Measurements from ENCODE around the gene NINJ2. TPM values are rescaled to one million over a fixed set of nuclear protein-coding genes. Genes with fewer than 3 reads are reported as not detected.

Gene NINJ2
- total RNA-seq, 4 donors from 2014 or later = 2.2 to 14.9 (median 4.5) TPM

DNA sequence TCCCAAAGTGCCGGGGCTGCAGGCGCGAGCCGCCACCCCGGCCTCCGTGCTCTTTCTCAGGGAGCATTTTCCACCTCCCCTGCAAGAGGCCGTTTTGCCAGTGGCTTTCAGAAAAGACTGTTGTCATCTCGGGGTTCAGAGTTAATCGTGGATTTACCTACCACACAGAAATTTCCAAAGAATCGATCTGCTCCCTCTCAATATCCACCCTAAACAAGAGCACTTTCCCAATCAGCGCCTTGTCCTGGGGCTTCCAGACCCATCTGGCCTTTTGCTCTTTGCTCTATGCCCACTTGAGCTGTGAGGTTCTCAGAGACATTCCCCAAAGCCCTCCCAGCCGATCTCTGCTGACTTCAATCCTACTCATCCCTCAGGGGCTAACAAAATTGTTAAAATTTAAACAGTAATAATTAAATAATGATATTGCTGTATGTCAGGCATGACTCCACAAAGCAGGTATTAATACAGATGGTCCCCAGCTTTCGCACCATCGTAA, 86.6 kb downstream of the NINJ2 start:
- peak overlapping the region in 2 of 4 donors; percentile 17 to 52 for H3K4me3 ChIP-seq

DNA sequence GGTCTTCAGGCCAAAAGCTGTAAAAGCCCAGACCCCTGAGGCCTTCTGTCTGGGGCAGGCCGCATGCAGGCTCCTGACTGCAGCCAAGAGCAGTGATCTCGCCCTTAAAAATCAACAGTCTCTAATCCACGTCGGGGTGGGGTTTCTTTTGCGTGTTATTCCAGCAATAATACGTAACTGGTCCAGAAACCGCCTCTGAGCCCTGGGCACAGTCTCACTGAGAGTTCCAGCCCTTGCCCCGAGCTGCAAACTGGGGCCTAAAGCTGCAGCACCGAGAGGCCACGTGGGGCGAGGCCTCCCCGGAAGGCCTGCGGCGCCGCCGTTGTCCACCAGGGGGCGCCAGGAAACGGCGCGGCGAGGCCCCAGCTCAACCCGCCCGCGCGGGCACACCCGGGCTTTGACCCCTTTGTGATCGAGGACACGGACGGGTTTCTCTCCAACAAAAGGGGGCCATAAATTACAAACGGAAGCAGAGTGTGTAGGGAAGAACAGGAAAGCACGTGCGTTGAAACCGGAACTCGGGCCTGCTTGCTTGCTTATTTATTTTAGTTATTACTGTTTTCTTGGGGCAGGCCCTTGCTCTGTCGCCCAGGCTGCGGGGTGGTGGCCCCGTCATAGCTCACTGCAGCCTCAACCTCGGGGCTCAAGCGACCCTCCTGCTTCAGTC, 87.2 kb downstream of the NINJ2 start:
- DNase-seq = no peak
- Histone ChIP-seq H3K36me3 (no peaks in the 10 kb centered on the region), H3K9me3 (no peaks in the 10 kb centered on the region), H3K27me3 (no peaks in the 10 kb centered on the region), H3K27ac (peak overlapping the region; percentile 85 to 96 (median 92)), H3K4me3 (peak overlapping the region in 2 of 4 donors; percentile 17 to 52), H3K4me1 (peaks cover 29 to 87% (median 39%) of the 10 kb centered on the region in 3 donors)
- intact Hi-C loops (cut with DNase I) = loop anchor here (10.0 kb wide), 1 partner anchor 69 kb away; no protein-coding TSS in a partner anchor
- peak in 1 of 4 donors; percentile 21 for TF ChIP-seq POLR2A (IDR thresholded peaks at IDR 0.05)
- TF ChIP-seq, protein P1, sequence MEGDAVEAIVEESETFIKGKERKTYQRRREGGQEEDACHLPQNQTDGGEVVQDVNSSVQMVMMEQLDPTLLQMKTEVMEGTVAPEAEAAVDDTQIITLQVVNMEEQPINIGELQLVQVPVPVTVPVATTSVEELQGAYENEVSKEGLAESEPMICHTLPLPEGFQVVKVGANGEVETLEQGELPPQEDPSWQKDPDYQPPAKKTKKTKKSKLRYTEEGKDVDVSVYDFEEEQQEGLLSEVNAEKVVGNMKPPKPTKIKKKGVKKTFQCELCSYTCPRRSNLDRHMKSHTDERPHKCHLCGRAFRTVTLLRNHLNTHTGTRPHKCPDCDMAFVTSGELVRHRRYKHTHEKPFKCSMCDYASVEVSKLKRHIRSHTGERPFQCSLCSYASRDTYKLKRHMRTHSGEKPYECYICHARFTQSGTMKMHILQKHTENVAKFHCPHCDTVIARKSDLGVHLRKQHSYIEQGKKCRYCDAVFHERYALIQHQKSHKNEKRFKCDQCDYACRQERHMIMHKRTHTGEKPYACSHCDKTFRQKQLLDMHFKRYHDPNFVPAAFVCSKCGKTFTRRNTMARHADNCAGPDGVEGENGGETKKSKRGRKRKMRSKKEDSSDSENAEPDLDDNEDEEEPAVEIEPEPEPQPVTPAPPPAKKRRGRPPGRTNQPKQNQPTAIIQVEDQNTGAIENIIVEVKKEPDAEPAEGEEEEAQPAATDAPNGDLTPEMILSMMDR (IDR thresholded peaks at IDR 0.05) = peak; percentile 98 to 100 (median 100)
- WGBS, 2 donors = 4 to 6% methylated on average over 14 to 25 of the region's 39 CpGs

More for the DNA sequence above, 86.6 kb downstream of the NINJ2 start:
- peak overlapping the region; percentile 85 to 96 (median 92) for H3K27ac ChIP-seq
- TF ChIP-seq, protein P1 (IDR thresholded peaks at IDR 0.05) = no peak
- no peak for TF ChIP-seq POLR2A (IDR thresholded peaks at IDR 0.05)
- H3K36me3 ChIP-seq = no peaks in the 10 kb centered on the region
- no peak for DNase-seq
- no peaks in the 10 kb centered on the region for H3K9me3 ChIP-seq
- intact Hi-C loops (cut with DNase I) = loop anchor here (10.0 kb wide), 1 partner anchor 68 kb away; no protein-coding TSS in a partner anchor
- 86 to 90% methylated on average over 7 to 14 of the region's 14 CpGs for WGBS, 2 donors
- H3K4me1 ChIP-seq = peaks cover 25 to 81% (median 35%) of the 10 kb centered on the region in 3 donors
- no peaks in the 10 kb centered on the region for H3K27me3 ChIP-seq

DNA sequence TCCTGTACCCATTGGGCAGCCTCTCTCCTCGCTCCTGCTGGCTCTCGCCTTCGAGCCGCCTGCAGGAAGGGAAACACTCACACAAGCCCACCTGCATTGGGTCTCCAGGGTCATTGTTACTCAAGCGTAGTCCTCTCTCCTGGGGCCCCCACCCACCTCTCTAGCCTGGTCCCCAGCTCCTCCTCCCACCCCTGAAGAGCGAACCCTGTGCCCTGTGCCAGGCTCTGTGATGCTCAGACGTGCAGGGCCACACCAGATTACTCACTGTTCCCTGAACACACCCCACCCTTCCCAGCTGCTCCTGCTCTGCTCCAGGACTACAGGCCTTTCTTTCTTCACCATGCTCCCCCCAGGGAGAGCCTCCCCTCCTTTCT, 88.1 kb downstream of the NINJ2 start:
- Histone ChIP-seq H3K27me3 (no peaks in the 10 kb centered on the region), H3K9me3 (no peaks in the 10 kb centered on the region), H3K36me3 (no peaks in the 10 kb centered on the region), H3K4me3 (no peak overlapping the region), H3K4me1 (peaks cover 34 to 96% (median 42%) of the 10 kb centered on the region in 3 donors), H3K27ac (peak overlapping the region; percentile 85 to 96 (median 92))
- DNase-seq = no peak
- TF ChIP-seq, protein P1 (IDR thresholded peaks at IDR 0.05) = no peak
- TF ChIP-seq POLR2A (IDR thresholded peaks at IDR 0.05) = no peak
- intact Hi-C loops (cut with DNase I) = loop anchor here (10.0 kb wide), 1 partner anchor 70 kb away; no protein-coding TSS in a partner anchor
- WGBS, 2 donors = 23 to 39% methylated on average over 6 to 7 of the region's 7 CpGs

DNA sequence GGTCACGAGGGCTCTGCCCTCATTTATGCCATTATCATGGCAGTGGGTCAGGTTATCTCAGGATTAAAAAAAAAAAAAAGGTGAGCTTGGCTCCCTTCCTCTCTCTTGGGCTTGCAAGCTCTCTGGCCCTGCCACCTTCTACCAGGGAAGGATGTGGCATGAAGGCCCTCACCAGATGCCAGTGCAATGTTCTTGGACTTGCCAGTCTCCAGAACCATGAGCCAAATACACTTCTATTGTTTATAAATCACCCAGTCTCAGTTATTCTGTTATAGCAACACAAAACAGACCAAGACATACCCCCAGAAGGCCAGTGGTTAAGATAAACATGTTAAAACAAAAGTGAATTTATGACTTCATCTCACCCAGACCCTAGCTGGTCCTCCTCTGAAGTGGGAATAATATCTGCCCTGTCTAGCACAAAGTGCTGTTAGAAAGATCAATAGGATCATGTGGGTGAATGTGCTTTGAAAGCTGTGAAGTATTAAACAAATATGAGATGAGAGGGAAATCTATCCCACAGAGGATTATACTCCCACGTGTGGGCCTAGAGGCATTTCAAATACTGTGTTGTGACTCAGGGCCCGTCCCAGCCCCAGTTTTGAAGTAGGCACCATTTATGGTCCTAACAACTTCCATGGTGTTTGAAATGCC, 88.6 kb downstream of the NINJ2 start:
- Histone ChIP-seq H3K4me3 (no peak overlapping the region), H3K4me1 (peaks cover 34 to 96% (median 45%) of the 10 kb centered on the region in 3 donors), H3K27ac (peak overlapping the region; percentile 85 to 96 (median 92)), H3K9me3 (no peaks in the 10 kb centered on the region), H3K27me3 (no peaks in the 10 kb centered on the region), H3K36me3 (no peaks in the 10 kb centered on the region)
- WGBS, 2 donors = 36 to 49% methylated on average over 3 of the region's 3 CpGs
- TF ChIP-seq, protein P1 (IDR thresholded peaks at IDR 0.05) = no peak
- TF ChIP-seq POLR2A (IDR thresholded peaks at IDR 0.05) = no peak
- intact Hi-C loops (cut with DNase I) = loop anchor here (5.0 to 10.0 kb wide), 2 partner anchors 70 to 178 kb away; partner anchors contain the start of gene WNK1
- no peak for DNase-seq

All from esophagus squamous epithelium (tissue), 5 donors.